PC-3 (cell line): ENCODE results near the gene HOXD3.

Experiments
- EZH2 ChIP-seq: fragments of 300-600 bp; sonication (generic); IDR thresholded peaks from one replicate; pipeline ENCODE4 v1.6.1; 2017; ENCODE audit warnings: antibody characterized with exemption, mild to moderate bottlenecking, low read length; ENCODE audit not compliant: unreplicated experiment
- EZH2phosphoT487 ChIP-seq: fragments of 300-600 bp; sonication (generic); IDR thresholded peaks from 2 replicates; pipeline ENCODE4 v1.6.1; 2018; ENCODE audit warnings: mild to moderate bottlenecking, antibody characterized with exemption, low read length, borderline replicate concordance
- TF ChIP-seq, protein P1 (sequence below): fragments of 300-600 bp; sonication (generic); conservative IDR thresholded peaks from 2 replicates; pipeline ENCODE4 v1.5.1; 2017; ENCODE audit warnings: antibody characterized with exemption, low read depth, mild to moderate bottlenecking, low read length

DNA sequence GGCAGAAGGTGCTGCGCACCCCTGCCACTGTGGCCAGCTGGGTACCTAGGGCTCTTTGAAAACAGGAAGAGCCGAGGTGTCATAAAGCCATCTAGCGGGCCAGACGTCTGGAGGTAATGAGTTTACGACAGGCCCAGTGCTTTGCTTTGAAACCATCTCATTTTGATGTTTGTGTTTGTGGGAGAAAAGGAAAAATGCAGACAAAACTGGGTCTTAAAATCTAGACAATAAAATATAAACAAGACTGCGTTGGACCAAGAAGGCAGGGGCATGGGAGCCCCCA, 31.4 kb upstream of the HOXD3 start:
- TF ChIP-seq, protein P1, sequence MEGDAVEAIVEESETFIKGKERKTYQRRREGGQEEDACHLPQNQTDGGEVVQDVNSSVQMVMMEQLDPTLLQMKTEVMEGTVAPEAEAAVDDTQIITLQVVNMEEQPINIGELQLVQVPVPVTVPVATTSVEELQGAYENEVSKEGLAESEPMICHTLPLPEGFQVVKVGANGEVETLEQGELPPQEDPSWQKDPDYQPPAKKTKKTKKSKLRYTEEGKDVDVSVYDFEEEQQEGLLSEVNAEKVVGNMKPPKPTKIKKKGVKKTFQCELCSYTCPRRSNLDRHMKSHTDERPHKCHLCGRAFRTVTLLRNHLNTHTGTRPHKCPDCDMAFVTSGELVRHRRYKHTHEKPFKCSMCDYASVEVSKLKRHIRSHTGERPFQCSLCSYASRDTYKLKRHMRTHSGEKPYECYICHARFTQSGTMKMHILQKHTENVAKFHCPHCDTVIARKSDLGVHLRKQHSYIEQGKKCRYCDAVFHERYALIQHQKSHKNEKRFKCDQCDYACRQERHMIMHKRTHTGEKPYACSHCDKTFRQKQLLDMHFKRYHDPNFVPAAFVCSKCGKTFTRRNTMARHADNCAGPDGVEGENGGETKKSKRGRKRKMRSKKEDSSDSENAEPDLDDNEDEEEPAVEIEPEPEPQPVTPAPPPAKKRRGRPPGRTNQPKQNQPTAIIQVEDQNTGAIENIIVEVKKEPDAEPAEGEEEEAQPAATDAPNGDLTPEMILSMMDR, result no peak
- TF ChIP-seq EZH2, result no peak
- TF ChIP-seq EZH2phosphoT487, result no peak
